ENCODE measurements around the gene WDR6.

DNA sequence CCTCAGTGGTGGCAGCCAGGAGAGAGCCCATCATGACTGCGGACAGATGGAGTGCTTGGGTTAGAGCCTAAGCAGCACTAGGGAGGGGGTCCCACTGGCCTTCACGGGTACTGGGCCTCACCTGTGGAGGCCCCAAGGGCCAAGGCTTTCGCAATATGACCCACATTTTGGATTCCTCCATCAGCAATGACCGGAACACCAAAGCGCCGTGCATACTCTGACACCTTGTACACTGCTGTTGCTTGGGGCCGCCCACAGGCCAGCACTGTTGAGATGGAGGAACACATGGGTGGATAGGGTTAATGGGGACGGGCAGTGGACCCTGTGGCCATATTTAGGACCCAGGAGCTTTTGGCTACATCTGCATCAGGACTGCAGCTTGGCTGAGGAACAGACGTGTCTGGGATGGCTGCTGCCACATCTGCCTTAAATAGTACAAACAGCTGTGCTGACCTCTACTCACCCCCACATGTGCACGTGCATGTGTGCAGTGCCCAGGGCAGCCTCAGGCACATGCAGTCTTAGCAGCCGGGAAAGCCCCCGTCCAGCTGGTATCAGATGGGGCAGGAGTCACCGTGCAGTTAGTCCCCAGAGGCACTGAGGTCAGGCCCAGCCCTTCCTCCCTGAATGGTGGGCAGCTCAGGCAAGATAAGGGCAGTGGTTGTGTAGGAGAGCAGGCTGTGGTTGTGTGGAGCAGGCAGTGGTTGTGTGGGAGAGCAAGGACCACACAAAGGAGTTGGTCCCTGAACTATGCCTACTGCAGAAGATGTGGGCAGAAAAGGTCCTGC lies 18.0 kb downstream of the WDR6 start:
- TF ChIP-seq EZH2 (IDR thresholded peaks at IDR 0.05; ENCODE audit: low read depth): no peak
- TF ChIP-seq, protein P1, sequence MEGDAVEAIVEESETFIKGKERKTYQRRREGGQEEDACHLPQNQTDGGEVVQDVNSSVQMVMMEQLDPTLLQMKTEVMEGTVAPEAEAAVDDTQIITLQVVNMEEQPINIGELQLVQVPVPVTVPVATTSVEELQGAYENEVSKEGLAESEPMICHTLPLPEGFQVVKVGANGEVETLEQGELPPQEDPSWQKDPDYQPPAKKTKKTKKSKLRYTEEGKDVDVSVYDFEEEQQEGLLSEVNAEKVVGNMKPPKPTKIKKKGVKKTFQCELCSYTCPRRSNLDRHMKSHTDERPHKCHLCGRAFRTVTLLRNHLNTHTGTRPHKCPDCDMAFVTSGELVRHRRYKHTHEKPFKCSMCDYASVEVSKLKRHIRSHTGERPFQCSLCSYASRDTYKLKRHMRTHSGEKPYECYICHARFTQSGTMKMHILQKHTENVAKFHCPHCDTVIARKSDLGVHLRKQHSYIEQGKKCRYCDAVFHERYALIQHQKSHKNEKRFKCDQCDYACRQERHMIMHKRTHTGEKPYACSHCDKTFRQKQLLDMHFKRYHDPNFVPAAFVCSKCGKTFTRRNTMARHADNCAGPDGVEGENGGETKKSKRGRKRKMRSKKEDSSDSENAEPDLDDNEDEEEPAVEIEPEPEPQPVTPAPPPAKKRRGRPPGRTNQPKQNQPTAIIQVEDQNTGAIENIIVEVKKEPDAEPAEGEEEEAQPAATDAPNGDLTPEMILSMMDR (conservative IDR thresholded peaks at IDR 0.05): no peak

Data from PC-9 (cell line).